CD4-positive, alpha-beta T cell treated with Interleukin-10 for 1 hour (primary cell): ENCODE data around the gene TECR.
"Not testable (repeated sequence)": the region's sequence is repeated elsewhere in the genome, so short reads cannot be mapped to it uniquely, and the experiment has no call there.

Source experiments
- DNase-seq: peaks from one replicate; pipeline ENCODE4 v3.0.0-alpha.2; 2020

TECR gene

GRCh38 chr19:14529254-14530004 lies at the start of gene TECR:
TSS of gene TECR (plus strand) at chr19:14529594. CDS start at chr19:14529697, 103 bp downstream.
- DNase-seq, result peak; percentile 100

- DNase-seq, result peak; percentile 76
Measured at GRCh38 chr19:14479975-14480699, 49.3 kb upstream of the TECR start.

- DNase-seq, result no peak
Measured at GRCh38 chr19:14480700-14481079, 48.7 kb upstream of the TECR start.

- DNase-seq, result no peak
Measured at GRCh38 chr19:14482172-14482941, 47.0 kb upstream of the TECR start.

- no peak for DNase-seq
Measured at GRCh38 chr19:14487370-14488125, 41.8 kb upstream of the TECR start.

GRCh38 chr19:14492756-14493337 lies 36.5 kb upstream of the TECR start:
- no peak for DNase-seq

- no peak for DNase-seq
Measured at GRCh38 chr19:14494411-14494810, 35.0 kb upstream of the TECR start.

GRCh38 chr19:14494910-14495671 lies 34.3 kb upstream of the TECR start:
- no peak for DNase-seq

GRCh38 chr19:14495672-14496028 lies 33.7 kb upstream of the TECR start:
- DNase-seq, result no peak

- peak; percentile 88 for DNase-seq
Measured at GRCh38 chr19:14496029-14496833, 33.2 kb upstream of the TECR start, which contains the start of gene GIPC1. TSS of gene GIPC1 (minus strand) at chr19:14496127. CDS start at chr19:14482976, 13,151 bp downstream.

- no peak for DNase-seq
Measured at GRCh38 chr19:14496834-14497227, 32.6 kb upstream of the TECR start.

- no peak for DNase-seq
Measured at GRCh38 chr19:14497228-14497921, 32.0 kb upstream of the TECR start.

- DNase-seq, result no peak
Measured at GRCh38 chr19:14502334-14503092, 26.9 kb upstream of the TECR start.

GRCh38 chr19:14503285-14503684 lies 26.1 kb upstream of the TECR start:
- no peak for DNase-seq

GRCh38 chr19:14504575-14504974 lies 24.8 kb upstream of the TECR start:
- not testable (repeated sequence) for DNase-seq

GRCh38 chr19:14505488-14506239 lies 23.7 kb upstream of the TECR start:
- DNase-seq, result peak; percentile 81

- no peak for DNase-seq
Measured at GRCh38 chr19:14507704-14508542, 21.5 kb upstream of the TECR start.
